PFSK-1 (cell line): Measurements from ENCODE around the gene PLIN4.

ENCODE experiments used
- REST ChIP-seq, 2 experiments: IDR thresholded peaks; 2 replicates each; pipeline versions ENCODE4 v1.6.1 to v1.8.0; 2011 to 2012; ENCODE audit warnings: low read depth in 2 of 2, low read length in 2 of 2, control low read depth in 1 of 2, inconsistent platforms in 1 of 2, mild to moderate bottlenecking in 1 of 2, moderate library complexity in 1 of 2; ENCODE audit not compliant: insufficient read depth in 1 of 2
- SIN3A ChIP-seq: IDR thresholded peaks from 2 replicates; pipeline ENCODE4 v1.6.1; 2012; ENCODE audit warnings: mild to moderate bottlenecking, low read length, moderate library complexity, borderline replicate concordance; ENCODE audit not compliant: insufficient read depth

- TF ChIP-seq SIN3A (no peak), REST (IDR thresholded peaks at IDR 0.05; ENCODE audit: insufficient read depth in 1 of 2, low read depth in 2 of 2, low read length in 2 of 2) (no peak)
Measured at GRCh38 chr19:4510435-4511255, 7.6 kb downstream of the PLIN4 start.
